K562 (cell line): ENCODE data around the gene ATXN10. TPM values are rescaled to one million over a fixed set of nuclear protein-coding genes. Genes with fewer than 3 reads are reported as not detected.

Source experiments
- ATAC-seq: fragments of 200-7000 bp; cut with Tn5 transposase; 3 replicates; pipeline ENCODE4 v1.9.1; 2020; ENCODE audit warnings: moderate library complexity
- BruUV-seq: library from RNA; stranded (reverse); fragments of 400-500 nt; replicated peaks from 2 replicates; lab custom pipeline; 2021; lab: Mats Ljungman, UMichigan
- CTCF ChIA-PET: fragments of 300-600 bp; formaldehyde crosslinking; extraction: SDS; loops from one replicate; lab custom pipeline; 2021; ENCODE audit warnings: low intra/inter-chr PET ratio; lab: Yijun Ruan, JAX
- POLR2A ChIA-PET: fragments of 300-600, 350-650 bp; sonication (Branson Sonifier 250); formaldehyde crosslinking; extraction: SDS; loops from one replicate; lab custom pipeline; 2021; ENCODE audit warnings: antibody characterized with exemption, inconsistent platforms; lab: Yijun Ruan, JAX
- DNase-seq, 4 experiments: peaks; one replicate each; pipeline versions ENCODE4 v3.0.0 to v3.0.0-alpha.2; 2011 to 2018; ENCODE audit warnings: low spot score in 3 of 4, mixed read lengths in 3 of 4; ENCODE audit errors: extremely low read depth in 1 of 4
- FAIRE-seq: peaks from 2 replicates; lab custom pipeline; 2011; peaks lifted over from hg19 to GRCh38; lab: Jason Lieb, UNC
- H2AFZ ChIP-seq: 2 replicates; pipeline ENCODE4 v1.6.0; 2011; ENCODE audit warnings: low read depth, low read length, control low read depth, inconsistent platforms
- H3K27ac ChIP-seq: fragments of 200-600 bp; 3 replicates; pipeline ENCODE4 v1.8.0; 2011; ENCODE audit warnings: low read depth, mild to moderate bottlenecking, control low read depth, inconsistent platforms, low read length, moderate library complexity, mixed read lengths; ENCODE audit errors: extremely low read depth
- H3K27me3 ChIP-seq, 2 experiments: fragments of 300-600 bp in 1 of 2; 2 replicates in 1 of 2; 3 replicates in 1 of 2; pipeline versions ENCODE4 v1.6.0 to v1.8.0; 2011; ENCODE audit warnings: inconsistent platforms in 2 of 2, low read length in 2 of 2, mild to moderate bottlenecking in 1 of 2, mixed read lengths in 1 of 2, moderate library complexity in 1 of 2; ENCODE audit not compliant: control insufficient read depth in 2 of 2, insufficient read depth in 2 of 2
- H3K36me3 ChIP-seq: fragments of 300-600 bp; 3 replicates; pipeline ENCODE4 v1.8.0; 2011; ENCODE audit warnings: mild to moderate bottlenecking, low read length, inconsistent platforms; ENCODE audit not compliant: control insufficient read depth, insufficient read depth
- H3K4me1 ChIP-seq, 2 experiments: fragments of 200-600 bp in 1 of 2; replicated peaks in 1 of 2; 2 replicates in 1 of 2; 3 replicates in 1 of 2; pipeline versions ENCODE4 v1.5.1 to v1.8.0; 2011; ENCODE audit warnings: inconsistent platforms in 2 of 2, low read length in 2 of 2, mild to moderate bottlenecking in 1 of 2, mixed read lengths in 1 of 2, moderate library complexity in 1 of 2; ENCODE audit not compliant: control insufficient read depth in 2 of 2, insufficient read depth in 2 of 2
- H3K4me2 ChIP-seq: 2 replicates; pipeline ENCODE4 v1.6.1; 2011; ENCODE audit warnings: low read length, control low read depth, inconsistent platforms, mixed read lengths; ENCODE audit not compliant: insufficient read depth
- H3K4me3 ChIP-seq: fragments of 200-600 bp; sonication (generic), shearing (Covaris generic); 2 replicates; pipeline ENCODE4 v1.5.1; 2016; ENCODE audit warnings: control low read depth, inconsistent platforms
- H3K79me2 ChIP-seq: fragments of 200-600 bp; 3 replicates; pipeline ENCODE4 v1.8.0; 2011; ENCODE audit warnings: low read length, inconsistent platforms; ENCODE audit not compliant: control insufficient read depth, insufficient read depth
- H3K9ac ChIP-seq, 2 experiments: 2 replicates each; pipeline versions ENCODE4 v1.6.0 to v1.6.1; 2011; ENCODE audit warnings: low read depth in 2 of 2, low read length in 2 of 2, control low read depth in 1 of 2, inconsistent platforms in 1 of 2, mild to moderate bottlenecking in 1 of 2, mixed read lengths in 1 of 2; ENCODE audit not compliant: insufficient read depth in 1 of 2
- H3K9me1 ChIP-seq: one replicate; pipeline ENCODE4 v1.6.0; 2011; ENCODE audit warnings: inconsistent platforms, mild to moderate bottlenecking, low read length, moderate library complexity; ENCODE audit not compliant: control insufficient read depth, insufficient read depth
- H3K9me3 ChIP-seq: replicated peaks from 2 replicates; pipeline ENCODE4 v1.5.1; 2011; ENCODE audit warnings: low read depth, low read length, inconsistent platforms; ENCODE audit not compliant: control insufficient read depth, insufficient read depth
- H4K20me1 ChIP-seq: replicated peaks from 2 replicates; pipeline ENCODE4 v1.6.1; 2011; ENCODE audit warnings: low read length, inconsistent platforms, mixed read lengths; ENCODE audit not compliant: control insufficient read depth, insufficient read depth
- HOMEZ ChIP-seq: fragments of 250-450 bp; sonication (Bioruptor Pico); IDR thresholded peaks from 2 replicates; pipeline ENCODE4 v1.4.0; 2020; ENCODE audit warnings: mild to moderate bottlenecking, moderate library complexity
- RBM25 ChIP-seq: fragments of 200-400 bp; formaldehyde crosslinking; IDR thresholded peaks from 2 replicates; pipeline ENCODE4 v1.6.1; 2018; ENCODE audit warnings: low read length, low read depth, moderate library complexity; ENCODE audit not compliant: severe bottlenecking
- SMAD1 ChIP-seq: fragments of 150-350 bp; IDR thresholded peaks from 2 replicates; pipeline ENCODE4 v1.6.1; 2014; ENCODE audit warnings: low read length, low read depth; ENCODE audit not compliant: partially characterized antibody
- TEAD4 ChIP-seq, 2 experiments: sonication (generic) in 1 of 2; formaldehyde crosslinking in 1 of 2; IDR thresholded peaks; 2 replicates each; pipeline versions ENCODE4 v1.6.1 to v1.8.0; 2012 to 2022; ENCODE audit warnings: borderline replicate concordance in 1 of 2, inconsistent platforms in 1 of 2, low read length in 1 of 2, mild to moderate bottlenecking in 1 of 2, missing genetic modification reagents in 1 of 2
- ZNF561 ChIP-seq: fragments of 450-650 bp; formaldehyde crosslinking; conservative IDR thresholded peaks from 2 replicates; pipeline ENCODE4 v1.4.0; 2020; ENCODE audit warnings: mild to moderate bottlenecking, moderate library complexity
- WGBS: fragments of 100-300 bp; shearing (Covaris generic); methylation state at CpG from one replicate; pipeline ENCODE4 v1.1.6; 2016; ENCODE audit warnings: low coverage, mixed read lengths; ENCODE audit not compliant: insufficient coverage; ENCODE audit errors: missing lambda C conversion rate; 5-methylcytosine and 5-hydroxymethylcytosine counted together
- in situ Hi-C: fragments of 300-500 bp; cut with MboI; formaldehyde crosslinking; loops from 4 replicates; pipeline ENCODE4 v1.15.0; 2018; ENCODE audit warnings: inconsistent platforms, mixed read lengths
- intact Hi-C: fragments of 100-400 bp; cut with micrococcal nuclease; formaldehyde crosslinking; loops from 2 replicates; pipeline ENCODE4 v1.14.2; 2022
- polyA plus RNA-seq, 8 experiments: library from polyadenylated mRNA; depleted of rRNA in 4 of 8; stranded (reverse) in 5 of 8; unstranded in 3 of 8; fragments of >200 nt; fragmentation: Nextera tagmentation in 2 of 8; fragmentation: Illumina TruSeq in 1 of 8; extraction: Ambion mirVana in 2 of 8; extraction: Trizol in 1 of 8; gene quantifications; 2 replicates each; pipeline versions ENCODE4 v1.2.1 to v1.2.3, GENCODE V29; 2011 to 2014; ENCODE audit warnings: inconsistent platforms in 1 of 8, missing spikeins in 1 of 8
- total RNA-seq, 7 experiments: library from RNA; depleted of rRNA in 6 of 7; stranded (reverse); fragments of >200 nt in 6 of 7; fragmentation: Illumina TruSeq in 2 of 7; extraction: Trizol in 2 of 7; gene quantifications; 2 replicates each; pipeline versions ENCODE4 v1.2.1 to v1.2.3, GENCODE V29; 2011 to 2021; ENCODE audit warnings: low replicate concordance in 1 of 7

Gene ATXN10
- total and polyA plus RNA-seq, 9 of the 15 experiments (the other 6 are each of a cell fraction or from before 2014, with no cell fraction given): 11.5 to 190 (median 33.6) TPM

GRCh38 chr22:45771057-45771456, 99.4 kb downstream of the ATXN10 start:
- ATAC-seq: no peak
- H3K9ac ChIP-seq: no peak overlapping the region
- intact Hi-C loops (no loop called here), in situ Hi-C loops (no loop called here)
- H3K27ac ChIP-seq: no peak overlapping the region
- no peak for DNase-seq
- ChIA-PET POLR2A (no interaction called here), CTCF (no interaction called here)
- no peaks in the 10 kb centered on the region for H3K4me1 ChIP-seq
- H3K9me1 ChIP-seq: no peaks in the 10 kb centered on the region
- H4K20me1 ChIP-seq: no peaks in the 10 kb centered on the region
- H2AFZ ChIP-seq: no peak overlapping the region
- BruUV-seq: no TSS peak
- no peaks in the 10 kb centered on the region for H3K36me3 ChIP-seq
- H3K27me3 ChIP-seq: no peaks in the 10 kb centered on the region
- H3K79me2 ChIP-seq: no peaks in the 10 kb centered on the region
- no peaks in the 10 kb centered on the region for H3K9me3 ChIP-seq
- no peak for FAIRE-seq
- TF ChIP-seq TEAD4 (IDR thresholded peaks at IDR 0.05; ENCODE audit: low read length): no peak
- TF ChIP-seq TEAD4 (CRISPR knock-in tag; IDR thresholded peaks at IDR 0.05; ENCODE audit: borderline replicate concordance): no peak
- no peak for TF ChIP-seq SMAD1
- no peak for TF ChIP-seq HOMEZ (CRISPR knock-in tag)
- TF ChIP-seq ZNF561 (CRISPR knock-in tag): no peak
- TF ChIP-seq RBM25: peak; percentile 79
- H3K4me3 ChIP-seq: no peak overlapping the region
- 80% methylated on average over 3 of the region's 3 CpGs for WGBS
- no peak overlapping the region for H3K4me2 ChIP-seq
